ENCODE measurements around the gene MROH7.

MROH7 gene

DNA sequence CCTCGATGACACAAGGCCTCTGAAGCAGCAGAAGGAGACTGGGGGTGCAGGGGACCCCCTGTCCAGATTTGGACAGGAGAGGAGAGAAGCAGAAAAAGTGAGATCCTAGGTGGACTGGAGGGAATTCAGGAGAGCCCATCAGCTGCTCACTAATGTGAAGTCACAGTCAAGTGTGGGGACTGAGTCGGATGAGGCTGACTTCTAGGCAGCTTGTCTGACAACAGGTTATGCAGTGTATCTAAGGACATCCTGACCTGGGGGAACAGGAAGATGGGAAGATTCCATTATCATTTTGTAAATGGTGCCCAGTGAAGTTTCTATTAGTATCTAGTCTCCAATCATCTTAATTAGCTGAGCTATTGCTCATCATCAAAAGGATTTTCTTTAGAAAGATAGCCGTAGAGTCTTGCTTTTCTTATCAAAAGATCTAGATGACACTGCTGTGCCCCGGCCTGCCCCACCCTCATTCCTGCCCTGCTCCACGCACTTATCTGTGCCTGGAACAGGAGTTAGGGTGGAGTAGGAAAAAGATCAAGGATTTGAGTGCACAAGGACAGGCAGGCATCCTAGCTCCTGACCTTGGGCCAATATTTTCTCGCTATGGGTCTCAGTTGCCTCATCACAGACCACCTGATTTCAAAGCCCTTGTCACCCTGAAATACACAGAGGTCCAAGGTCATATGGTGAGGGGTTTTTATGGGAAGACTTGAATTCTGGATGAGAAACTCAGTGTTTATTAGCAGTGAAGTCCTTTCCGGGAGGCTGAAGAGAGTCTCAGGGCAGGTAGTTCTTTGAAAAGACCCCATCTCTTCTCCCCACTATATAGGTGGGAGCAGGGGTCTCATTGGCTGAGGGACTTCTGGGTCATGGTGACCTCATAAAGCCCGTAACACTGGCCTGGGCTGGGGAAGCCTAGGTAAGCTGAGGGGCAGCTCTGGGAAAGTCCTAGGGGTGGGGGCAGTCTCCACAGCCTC is at the start of gene MROH7:
Gene MROH7, plus strand, starts transcription at position 924 of the 974 bp plus-strand sequence. CDS start 11,141 bp downstream, outside the sequence.
- no peak for FAIRE-seq

DNA sequence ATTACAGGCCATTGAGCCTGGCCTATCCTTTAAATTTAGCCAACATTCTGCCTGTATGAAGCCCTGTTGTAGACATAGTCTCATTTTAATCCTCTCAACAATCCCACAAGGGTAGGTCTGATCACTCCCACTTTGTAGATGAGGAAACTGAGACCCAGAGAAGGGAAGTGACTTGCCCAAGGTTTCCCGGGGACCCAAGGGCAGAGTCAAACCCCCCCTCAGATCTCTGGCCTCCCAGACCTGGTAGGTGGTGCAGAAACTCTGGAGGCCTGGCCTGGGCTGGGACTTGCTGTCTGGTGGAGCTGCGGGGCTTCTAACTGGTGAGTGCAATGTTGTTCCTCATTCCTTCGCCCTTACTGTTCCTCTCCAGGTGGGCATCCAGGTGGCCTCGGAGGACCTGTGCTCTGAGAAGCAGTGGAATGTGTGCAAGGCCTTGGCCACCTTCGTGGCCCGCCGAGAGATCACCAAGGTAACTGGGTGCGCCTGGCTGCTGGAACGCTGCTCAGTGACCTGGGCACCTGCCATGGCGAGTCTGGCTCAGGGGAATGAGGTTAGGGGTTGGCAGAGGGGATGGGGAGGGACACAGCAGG is 47.9 kb upstream of the MROH7 start:
- FAIRE-seq, result no peak

DNA sequence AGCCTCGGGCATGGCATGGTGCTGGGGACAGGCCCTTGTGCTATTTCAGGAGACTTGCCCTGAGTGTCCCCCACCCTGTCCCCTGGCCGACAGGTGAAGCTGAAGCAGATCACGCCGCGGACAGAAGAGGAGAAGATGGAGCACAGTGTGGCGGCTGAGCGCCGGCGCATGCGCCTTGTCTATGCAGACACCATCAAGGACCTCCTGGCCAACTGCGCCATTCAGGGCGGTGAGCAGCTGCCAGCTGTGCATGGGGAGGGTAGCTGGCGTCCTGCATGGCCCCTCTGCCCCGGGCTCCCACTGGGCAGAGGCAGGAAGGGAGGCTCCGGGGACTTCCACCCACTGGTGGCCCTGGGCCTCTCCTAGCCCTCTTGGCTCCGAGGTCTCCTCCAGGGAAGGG is 47.1 kb upstream of the MROH7 start:
- no peak for FAIRE-seq

DNA sequence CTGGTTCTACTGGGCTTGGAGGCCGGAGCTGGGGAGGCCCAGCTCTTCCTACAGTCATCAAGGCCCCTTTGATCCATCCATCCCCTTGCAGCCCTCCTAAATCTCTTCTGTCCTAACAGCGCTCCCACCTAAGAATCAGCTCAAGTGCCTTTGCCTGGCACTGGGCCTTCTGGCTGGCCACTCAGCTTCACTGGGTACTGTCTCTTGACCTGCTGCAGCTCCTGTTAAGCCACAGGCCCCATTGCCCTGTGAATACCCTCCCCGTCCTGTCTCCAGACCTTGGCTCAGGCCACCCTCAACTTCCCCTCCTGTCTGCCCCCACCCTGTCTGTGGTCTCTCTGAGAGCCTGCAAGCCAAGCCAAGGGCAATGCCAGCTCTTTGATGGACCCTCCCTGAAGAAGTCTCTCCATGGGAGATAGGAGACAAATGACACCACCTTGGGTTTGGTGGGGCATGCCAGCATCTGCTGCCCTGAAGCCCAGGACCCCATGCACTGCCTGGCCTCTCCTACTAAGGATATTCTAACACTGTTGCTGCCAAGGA is 45.6 kb upstream of the MROH7 start:
- FAIRE-seq, result no peak

DNA sequence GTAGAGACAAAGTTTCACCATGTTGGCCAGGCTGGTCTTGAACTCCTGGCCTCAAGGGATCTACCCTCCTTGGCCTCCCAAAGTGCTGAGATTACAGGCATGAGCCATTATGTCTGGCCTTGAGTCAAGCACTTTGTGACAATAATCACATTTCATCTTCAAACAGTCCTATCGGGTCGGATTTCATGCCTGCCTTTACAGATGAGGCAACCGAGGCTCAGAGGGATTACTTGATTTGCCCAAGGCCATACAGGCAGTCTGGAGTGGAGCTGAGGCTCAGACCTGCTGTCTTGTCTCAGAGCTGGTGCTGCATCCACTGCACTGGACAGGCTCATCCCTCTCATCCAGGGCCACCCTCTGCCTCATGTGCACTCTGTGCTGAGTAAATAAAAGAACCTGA is 44.8 kb upstream of the MROH7 start:
- no peak for FAIRE-seq

DNA sequence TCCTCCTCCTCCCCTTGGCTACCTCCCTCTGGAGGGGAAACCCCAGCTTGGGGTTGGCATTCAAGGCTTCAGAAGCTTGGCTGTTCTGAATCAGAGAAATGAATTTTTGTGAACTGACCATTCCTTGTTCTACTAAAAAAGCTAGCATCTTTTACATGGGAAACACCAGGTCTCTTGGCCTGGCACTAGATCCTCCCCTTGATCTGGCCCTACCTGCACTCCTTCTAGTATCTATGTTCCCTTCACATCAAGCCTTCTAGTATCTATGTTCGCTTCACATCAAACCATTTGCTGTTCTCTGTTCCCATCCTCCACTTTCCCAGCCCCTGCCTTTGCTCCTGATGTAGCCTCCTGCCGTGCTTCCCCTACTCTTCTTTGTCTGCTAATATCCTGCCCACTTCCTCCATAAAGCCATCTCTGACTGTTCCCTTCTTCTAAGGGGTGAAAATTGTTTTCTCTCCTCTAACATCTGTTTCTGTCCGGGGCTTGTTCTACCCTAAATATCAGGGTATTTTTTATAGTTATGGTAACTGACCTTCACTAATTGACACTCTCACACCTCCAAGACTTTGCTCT is 44.0 kb upstream of the MROH7 start:
- no peak for FAIRE-seq

DNA sequence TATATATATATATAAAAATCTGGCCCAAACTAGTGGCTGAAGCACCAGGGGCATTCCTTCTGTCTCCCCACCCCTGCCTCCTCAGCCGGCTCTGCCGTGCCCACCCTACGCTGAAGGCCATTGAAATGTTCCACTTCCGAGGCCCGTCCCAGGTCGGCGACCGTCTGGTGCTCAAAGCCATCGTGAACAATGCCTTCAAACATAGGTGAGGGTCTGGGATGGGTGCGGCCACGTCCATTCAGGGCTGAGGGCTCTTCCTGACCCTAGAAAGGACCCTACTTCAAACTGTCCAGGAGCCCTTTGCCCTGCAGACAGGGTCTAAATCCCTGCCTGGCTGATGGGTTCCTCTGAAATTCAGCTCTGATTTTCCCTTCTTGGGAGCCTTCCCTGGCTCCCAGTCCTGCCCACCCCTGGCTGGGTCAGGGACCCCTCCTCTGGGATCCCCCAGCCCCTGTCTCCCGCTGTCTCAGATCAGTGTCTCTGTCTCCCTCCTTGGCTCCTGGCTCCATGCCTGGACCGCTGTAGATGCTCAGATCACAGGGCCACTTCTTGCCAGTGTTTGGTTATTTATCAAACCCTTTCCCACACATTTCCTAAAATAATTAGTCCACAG is 42.3 kb upstream of the MROH7 start:
- FAIRE-seq, result no peak

DNA sequence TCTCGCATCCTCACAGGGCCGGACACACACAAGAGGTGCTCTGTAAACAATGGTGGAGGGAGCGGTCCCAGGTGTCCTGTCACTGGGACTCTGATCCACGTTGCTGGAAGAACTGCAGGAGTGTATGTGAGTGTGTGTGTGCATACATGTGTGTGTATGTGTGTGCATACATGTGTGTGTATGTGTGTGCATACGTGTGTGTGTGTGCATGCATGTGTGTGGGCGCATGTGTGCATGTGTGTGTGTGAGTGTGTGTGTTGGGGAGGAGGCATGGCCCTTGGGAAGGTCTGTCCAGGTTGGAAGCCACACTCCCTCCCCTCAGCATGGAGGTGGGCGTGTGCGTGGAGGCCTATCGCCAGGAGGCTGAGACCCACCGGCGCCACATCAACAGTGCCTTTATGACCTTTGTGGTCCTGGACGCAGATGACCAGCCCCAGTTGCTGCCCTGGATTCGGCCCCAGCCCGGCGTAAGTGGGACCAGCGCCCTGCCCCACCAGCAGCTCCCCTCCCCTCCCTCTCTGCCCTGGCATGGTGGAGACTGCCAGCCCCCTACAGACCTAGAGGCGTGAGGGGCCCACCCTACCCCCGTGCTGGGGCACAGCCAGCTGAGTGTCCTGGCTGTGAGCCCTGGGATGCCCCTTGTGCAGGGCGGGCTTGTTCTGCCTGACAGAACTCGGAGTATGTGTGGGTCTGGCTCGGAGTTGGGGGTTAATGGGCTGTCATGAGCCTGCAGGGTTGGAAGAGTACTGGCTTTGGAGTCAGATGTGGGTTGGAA is 40.5 kb upstream of the MROH7 start:
- no peak for FAIRE-seq

DNA sequence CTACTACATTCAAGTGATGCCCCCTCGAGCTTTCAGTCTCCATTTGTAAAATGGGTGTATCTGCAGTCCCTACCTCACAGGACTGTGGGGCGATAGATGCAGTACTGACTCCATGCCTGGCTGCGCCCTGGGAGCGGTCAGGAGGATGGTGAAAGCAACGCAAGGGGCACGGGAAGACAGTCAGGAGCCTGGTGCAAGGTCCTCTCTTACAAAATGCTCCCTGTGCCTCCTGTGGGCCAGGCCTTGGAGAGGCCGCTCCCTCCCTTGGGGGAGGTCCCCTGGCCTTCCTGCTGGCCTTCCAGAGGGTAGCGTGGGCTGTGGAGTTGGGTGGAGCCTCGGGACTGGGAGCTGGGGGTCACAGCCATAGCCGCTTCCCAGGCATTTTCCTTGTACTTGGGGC is 39.9 kb upstream of the MROH7 start:
- no peak for FAIRE-seq

DNA sequence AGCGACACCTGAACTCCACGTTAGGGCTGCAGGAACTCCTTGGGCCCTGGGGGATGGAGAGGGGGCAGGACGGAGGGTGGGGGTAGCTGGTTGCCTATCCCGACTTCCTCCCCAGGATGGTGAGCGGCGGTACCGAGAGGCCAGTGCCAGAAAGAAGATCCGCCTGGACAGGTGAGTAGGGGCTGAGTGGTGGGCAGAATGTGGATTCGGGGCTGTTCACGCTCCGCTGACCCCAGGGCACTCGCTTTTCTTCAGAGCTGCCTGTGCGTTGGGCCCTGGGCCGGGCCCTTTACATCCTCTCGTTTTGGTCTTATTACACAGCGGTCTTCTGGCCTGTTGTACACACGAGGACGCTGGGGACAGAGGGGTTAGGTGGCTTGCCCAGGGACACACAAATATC is 39.0 kb upstream of the MROH7 start:
- no peak for FAIRE-seq

DNA sequence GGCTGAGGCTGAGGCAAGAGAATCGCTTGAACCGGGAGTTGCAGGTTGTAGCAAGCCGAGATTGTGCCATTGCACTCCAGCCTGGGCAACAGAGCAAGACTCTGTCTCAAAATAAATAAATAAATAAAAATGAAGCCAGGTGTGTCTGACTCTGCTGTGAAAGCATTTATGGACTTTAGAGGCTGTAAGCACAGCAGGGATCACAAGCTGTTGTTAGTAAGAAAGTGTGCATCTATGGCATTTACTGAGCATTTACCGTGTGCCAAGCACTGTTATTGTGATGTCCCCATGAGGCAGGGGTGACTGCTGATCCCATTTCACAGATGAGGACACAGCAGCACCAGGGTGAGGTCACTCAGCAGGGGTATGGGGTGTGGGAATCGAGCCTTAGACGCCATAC is 38.3 kb upstream of the MROH7 start:
- no peak for FAIRE-seq

DNA sequence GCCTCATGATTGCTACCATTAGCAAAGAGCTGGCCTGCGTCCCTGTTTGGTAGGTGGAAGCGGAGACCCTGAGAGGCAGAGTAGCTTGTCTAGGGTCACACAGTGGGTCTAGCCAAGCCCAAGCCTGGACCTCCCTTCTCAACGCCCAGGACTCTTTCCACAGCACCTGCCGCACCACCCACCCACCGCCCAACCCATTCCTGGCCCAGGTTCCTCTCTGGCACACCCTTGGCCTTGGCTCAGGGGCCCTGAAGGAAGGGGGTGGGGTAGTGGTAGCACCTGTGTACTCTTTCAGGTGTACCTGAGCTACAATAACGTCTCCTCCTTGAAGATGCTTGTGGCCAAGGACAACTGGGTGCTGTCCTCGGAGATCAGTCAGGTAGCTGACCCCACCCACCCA is 37.5 kb upstream of the MROH7 start:
- FAIRE-seq, result no peak

DNA sequence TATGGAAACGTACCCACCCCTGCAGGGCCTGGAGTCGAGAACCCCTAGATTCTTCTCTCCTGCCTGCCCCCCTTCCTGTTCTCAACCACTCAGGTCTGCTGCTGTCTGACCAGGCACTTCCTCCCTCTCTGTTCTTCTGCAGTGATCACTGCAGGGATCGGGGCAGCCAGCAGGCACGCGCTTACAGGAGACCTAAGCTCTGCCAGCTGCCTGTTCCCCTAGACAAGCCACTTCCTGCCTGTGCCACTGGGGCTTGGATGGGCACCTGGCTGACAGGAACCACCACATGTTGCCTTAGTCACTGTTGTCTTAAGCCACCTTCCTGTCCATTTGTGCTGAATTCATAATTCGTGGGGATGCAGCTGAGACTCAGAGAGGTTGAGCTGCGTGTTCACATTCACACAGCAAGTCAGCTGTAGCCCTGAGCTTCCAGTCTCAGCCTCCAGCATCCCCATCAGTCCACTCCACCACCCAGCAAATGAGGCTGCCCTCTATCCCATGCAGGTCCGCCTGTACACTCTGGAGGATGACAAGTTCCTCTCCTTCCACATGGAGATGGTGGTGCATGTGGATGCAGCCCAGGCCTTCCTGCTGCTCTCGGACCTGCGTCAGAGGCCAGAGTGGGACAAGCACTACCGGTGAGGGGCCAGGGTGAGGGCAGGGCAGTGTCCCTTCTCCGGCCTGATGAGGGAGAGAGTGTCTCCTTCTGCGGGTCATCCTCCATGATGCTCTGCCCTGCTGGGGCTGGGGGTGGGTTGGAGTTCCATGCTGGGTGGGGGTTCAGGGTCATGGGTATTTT is 36.8 kb upstream of the MROH7 start:
- no peak for FAIRE-seq

DNA sequence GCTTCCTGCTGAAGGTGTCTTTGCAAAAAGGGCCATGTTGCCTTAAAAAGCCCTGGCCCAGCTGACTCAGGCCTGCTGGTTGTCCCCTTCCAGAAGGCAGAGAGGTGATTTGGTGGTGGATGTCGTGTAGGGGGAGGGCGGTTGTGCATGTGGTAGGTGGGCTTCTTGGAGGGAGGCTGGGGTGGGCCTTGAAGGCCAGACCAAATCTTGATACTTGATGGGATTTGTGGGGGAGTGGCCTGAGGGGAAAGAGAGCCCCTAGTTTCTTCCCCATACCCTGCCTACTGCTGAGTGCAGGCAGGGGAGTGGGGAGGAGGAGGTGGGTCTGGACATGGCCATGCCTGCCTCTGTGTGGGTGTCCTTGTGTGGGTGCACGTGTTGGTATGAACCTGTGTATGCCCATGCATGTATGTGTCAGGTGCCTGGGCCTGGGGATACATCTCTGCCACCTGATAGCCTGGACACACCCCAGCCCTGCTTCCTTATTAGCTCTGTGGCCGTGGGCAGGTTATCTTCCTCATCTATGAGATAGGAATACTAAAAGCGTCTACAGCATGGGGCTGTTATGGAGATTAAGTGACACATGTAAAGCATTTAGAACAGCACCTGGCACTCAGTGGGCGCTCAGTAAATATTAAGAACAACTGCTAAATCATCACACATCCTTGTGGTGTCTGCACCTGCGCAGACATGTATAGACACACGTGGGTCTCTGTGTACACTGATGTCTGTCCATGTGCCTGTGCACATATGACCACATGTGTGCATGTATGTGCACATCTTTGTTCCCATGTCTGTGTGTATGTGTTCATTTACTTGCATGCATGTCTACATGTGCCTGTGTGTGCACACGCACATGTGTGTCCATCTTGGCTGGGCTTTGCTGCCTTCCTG is 35.2 kb upstream of the MROH7 start:
- no peak for FAIRE-seq

DNA sequence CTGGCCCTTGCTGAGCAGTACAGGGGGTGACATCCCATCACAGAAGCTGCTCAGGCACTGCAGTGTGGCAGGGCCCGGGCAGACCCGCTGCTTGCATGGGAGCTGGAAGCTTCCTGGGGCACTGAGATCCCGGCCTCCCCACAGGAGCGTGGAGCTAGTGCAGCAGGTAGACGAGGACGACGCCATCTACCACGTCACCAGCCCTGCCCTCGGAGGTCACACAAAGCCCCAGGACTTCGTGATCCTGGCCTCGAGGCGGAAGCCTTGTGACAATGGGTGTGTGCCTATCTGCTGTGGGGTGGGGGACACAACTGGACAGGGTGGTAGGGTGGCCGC is 34.6 kb upstream of the MROH7 start:
- no peak for FAIRE-seq

DNA sequence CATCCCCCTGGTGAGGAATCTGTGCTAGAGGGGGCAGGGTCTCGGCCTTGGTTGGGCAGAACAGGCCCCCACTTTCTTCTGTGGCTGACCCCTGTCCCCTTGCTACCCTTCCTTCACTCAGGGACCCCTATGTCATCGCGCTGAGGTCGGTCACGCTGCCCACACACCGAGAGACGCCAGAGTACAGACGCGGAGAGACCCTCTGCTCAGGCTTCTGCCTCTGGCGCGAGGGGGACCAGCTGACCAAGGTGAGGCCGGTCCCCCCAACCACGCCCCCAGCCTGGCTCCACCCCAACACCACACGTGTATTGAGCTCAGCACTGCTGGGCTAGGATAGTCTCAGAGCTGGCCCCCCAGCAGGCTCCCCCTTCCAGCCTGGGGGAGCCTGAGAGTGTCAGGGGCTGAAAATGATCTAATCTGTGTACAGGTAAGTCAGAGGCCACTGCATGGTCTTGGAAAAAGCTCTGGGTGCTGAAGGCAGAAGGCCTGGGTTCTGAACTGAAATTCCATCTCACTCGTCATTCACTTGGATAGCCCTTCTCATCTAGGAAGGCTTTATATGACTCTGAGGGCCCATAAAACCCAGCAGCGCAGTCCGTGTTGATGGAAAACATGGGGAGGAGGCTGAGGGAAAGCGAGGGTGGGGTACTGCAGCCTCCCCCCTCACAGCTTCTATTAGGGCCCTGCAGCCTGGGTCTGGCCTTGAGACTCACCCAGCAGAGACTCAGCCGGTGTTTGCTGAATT is 33.6 kb upstream of the MROH7 start:
- FAIRE-seq, result no peak

DNA sequence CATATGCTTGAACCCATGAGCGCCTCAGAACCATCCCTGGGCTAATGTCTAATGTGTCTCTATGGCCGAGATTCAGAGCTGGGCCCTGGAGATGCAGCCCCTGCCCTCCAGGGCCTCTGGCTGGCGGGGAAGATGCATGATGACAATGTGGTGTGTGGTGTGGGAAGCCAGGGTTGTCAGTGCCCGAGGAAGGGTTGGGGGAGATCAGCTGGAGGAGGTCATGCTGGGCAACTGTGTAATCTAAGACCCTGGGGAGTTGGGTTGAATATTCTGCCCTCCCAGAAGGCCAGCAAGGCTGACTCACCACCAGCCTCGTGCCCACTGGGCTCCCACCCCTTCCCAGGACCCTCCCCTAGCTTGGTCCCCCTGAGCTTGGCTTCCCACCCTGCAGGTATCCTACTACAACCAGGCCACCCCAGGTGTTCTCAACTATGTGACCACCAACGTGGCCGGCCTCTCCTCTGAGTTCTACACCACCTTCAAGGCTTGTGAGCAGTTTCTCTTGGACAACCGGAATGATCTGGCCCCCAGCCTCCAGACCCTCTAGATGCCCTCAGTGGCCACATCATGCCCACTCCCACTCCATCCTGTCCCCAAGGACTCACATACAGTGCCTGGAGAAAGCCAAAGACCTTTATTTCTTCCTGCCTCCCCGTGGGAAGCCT is 32.9 kb upstream of the MROH7 start:
- FAIRE-seq, result no peak

DNA sequence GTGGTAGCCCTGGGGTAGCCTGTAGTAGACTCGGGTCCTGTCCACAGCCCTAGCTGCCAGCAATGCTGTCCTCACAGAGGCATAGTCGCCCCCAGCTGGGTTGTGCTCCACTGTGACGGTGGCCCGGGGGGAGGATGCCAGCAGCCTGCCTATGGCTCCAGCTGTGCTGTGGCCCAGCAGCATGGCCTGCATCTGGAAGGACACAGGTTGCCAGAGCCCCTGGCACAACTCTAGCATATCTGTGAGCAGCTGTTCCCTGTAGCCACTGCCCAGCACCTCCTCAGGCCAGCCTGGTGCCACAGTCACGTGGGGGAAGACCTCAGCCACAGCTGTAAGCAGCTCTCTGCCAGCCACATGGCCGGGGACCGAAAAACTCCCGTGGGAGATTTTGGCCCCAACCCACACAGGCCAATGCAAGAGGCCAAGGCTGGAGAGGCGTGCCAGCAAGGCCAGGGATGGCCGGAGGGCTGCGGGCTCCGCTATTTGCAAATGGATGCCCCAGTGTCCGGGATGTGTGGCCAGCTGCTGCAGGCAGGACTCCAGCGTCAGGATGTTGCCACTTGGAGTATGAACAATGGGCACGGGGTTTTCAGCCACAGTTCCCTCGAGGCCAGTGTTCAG is 32.2 kb upstream of the MROH7 start:
- no peak for FAIRE-seq

DNA sequence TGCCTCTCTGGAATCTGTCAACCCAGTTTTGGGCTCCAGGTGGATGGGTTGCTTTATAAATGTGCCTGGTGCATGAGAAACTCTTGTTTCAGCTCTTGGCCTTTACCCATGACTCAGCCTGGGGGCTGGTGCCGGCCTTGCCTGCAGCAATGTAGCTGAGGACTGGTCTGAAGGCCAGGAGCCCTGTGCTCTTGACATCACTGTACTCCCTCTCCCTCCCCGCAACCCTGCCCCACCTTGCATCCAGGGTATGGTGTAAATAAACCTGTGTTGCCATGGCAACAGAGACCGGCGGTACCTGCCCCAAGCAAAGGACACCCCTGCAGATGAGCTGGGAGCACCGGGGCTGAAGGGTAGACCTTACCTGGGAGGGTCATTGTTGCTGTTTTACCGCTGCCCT is 31.5 kb upstream of the MROH7 start:
- FAIRE-seq, result no peak

Data from TTC549 (cell line).